ENCODE data around the gene LRRC47. TPM values are rescaled to one million over a fixed set of nuclear protein-coding genes. Genes with fewer than 3 reads are reported as not detected.
"Not testable (repeated sequence)": the region's sequence is repeated elsewhere in the genome, so short reads cannot be mapped to it uniquely, and the experiment has no call there.

The LRRC47 gene
- total and polyA plus RNA-seq, 11 donors, result 18.4 to 85.7 (median 60.2) TPM

GRCh38 chr1:3753656-3754454 lies 42.4 kb downstream of the LRRC47 start:
- peak in 1 of 5 donors; percentile 37 for DNase-seq
- ATAC-seq, result no peak
- 79 to 85% (median 84%) methylated on average over 16 to 20 of the region's 20 CpGs for WGBS, 4 donors
- no peaks in the 10 kb centered on the region for H3K9me3 ChIP-seq
- H3K4me3 ChIP-seq, result no peak overlapping the region
- H3K27me3 ChIP-seq, result peaks cover 0 to 44% (median 2%) of the 10 kb centered on the region in 9 donors
- intact Hi-C loops (cut with DNase I), result no loop called here
- no peaks in the 10 kb centered on the region for H3K36me3 ChIP-seq
- no peak overlapping the region for H3K27ac ChIP-seq
- H3K4me1 ChIP-seq, result no peaks in the 10 kb centered on the region
- TF ChIP-seq POLR2A (IDR thresholded peaks at IDR 0.05) (no peak), CTCF (IDR thresholded peaks at IDR 0.05) (no peak)

- H3K9me3 ChIP-seq, result no peaks in the 10 kb centered on the region
- DNase-seq, result peak in 1 of 5 donors; percentile 56
- peaks cover 0 to 6% (median 5%) of the 10 kb centered on the region in 12 donors for H3K4me1 ChIP-seq
- no peak for TF ChIP-seq CTCF (IDR thresholded peaks at IDR 0.05)
- TF ChIP-seq POLR2A (IDR thresholded peaks at IDR 0.05), result no peak
- WGBS, 4 donors, result 84 to 86% (median 85%) methylated on average over 17 of the region's 17 CpGs
- peak in 1 of 4 donors; percentile 13 for ATAC-seq
- no peak within 1 kb of the TSS for H3K27ac ChIP-seq
- H3K27me3 ChIP-seq, result peaks cover 0 to 44% (median 2%) of the 10 kb centered on the region in 9 donors
- no peak within 1 kb of the TSS for H3K4me3 ChIP-seq
- H3K36me3 ChIP-seq, result no peaks in the 10 kb centered on the region
- intact Hi-C loops (cut with DNase I), result no loop called here
Observed at GRCh38 chr1:3752400-3752945, 43.8 kb downstream of the LRRC47 start, which contains the start of gene CCDC27. TSS of gene CCDC27 (plus strand) at chr1:3752450. CDS start at chr1:3752482, 32 bp downstream.

DNA sequence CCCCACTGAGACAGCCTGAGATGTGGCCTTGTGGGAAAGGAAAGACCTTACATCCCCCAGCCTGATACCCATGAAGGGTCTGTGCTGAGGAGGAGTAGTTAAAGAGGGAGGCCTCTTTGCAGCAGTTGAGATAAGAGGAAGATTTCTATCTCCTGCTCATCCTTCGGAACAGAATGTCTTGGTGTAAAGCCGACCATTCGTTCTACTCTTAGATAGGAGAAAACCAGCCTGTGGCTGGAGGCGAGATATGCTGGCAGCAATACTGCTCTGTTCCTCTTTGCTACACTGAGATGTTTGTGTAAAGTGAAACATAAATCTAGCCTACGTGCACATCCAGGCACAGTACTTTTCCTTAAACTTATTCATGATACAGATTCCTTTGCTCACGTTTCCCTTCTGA lies 45.6 kb downstream of the LRRC47 start:
- ATAC-seq (no peak), DNase-seq (no peak)
- Histone ChIP-seq H3K4me3 (no peak overlapping the region), H3K36me3 (no peaks in the 10 kb centered on the region), H3K27me3 (peaks cover 0 to 33% (median 0%) of the 10 kb centered on the region in 9 donors), H3K27ac (no peak overlapping the region), H3K9me3 (no peaks in the 10 kb centered on the region), H3K4me1 (peaks cover 0 to 21% (median 14%) of the 10 kb centered on the region in 12 donors)
- TF ChIP-seq POLR2A (IDR thresholded peaks at IDR 0.05), result no peak
- no peak for TF ChIP-seq CTCF (IDR thresholded peaks at IDR 0.05)
- 40 to 68% (median 52%) methylated on average over 6 of the region's 6 CpGs for WGBS, 4 donors
- intact Hi-C loops (cut with DNase I), result no loop called here

DNA sequence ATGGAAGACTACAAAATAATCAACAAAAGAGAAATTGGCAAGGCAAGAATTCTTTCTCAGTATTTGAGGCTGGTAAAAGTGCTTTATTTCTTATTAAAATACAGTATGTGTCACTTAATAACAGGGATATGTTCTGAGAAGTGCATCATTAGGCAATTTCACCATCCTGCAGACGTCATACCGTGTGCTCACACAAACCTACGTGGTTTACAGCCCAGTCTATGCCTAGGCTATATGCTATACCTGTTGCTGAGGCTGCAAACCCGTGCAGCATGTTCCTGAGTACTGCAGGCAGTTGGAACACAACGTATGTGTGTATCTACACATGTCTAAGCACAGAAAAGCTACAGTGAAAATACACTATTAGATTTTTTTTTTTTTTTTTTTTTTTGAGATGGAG lies 46.8 kb downstream of the LRRC47 start:
- Histone ChIP-seq H3K36me3 (no peaks in the 10 kb centered on the region), H3K27me3 (peaks cover 0 to 21% (median 0%) of the 10 kb centered on the region in 9 donors), H3K4me3 (no peak overlapping the region), H3K4me1 (peaks cover 0 to 33% (median 17%) of the 10 kb centered on the region in 12 donors), H3K9me3 (no peaks in the 10 kb centered on the region), H3K27ac (no peak overlapping the region)
- ATAC-seq (no peak), DNase-seq (no peak)
- intact Hi-C loops (cut with DNase I), result no loop called here
- 67 to 73% (median 69%) methylated on average over 5 of the region's 5 CpGs for WGBS, 4 donors
- TF ChIP-seq CTCF (IDR thresholded peaks at IDR 0.05), result no peak

DNA sequence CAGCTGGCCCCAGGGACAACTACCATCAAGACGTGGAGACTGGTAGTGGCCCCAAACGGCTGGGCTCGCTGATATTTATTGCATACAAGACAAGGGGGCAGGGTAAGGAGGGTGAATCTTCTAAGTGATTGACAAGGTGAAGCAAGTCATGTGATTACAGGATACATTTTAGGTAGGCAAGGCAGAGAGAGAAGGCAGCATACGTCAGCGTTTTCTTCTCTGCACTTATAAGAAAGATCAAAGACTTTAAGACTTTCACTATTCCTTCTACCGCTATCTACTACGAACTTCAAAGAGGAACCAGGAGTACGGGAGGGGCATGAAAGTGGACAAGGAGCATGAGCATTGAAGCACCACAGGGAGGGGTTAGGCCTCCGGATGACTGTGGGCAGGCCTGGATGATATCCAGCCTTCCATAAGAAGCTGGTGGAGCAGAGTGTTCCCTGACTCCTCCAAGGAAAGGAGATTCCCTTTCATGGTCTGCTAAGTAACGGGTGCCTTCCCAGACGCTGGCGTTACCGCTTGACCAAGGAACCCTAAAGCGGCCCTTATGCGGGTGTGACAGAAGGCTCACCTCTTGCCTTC lies 47.9 kb downstream of the LRRC47 start:
- H3K36me3 ChIP-seq; H3K27ac ChIP-seq; H3K4me3 ChIP-seq; intact Hi-C loops (cut with DNase I); DNase-seq; H3K9me3 ChIP-seq; ATAC-seq: not testable (repeated sequence)
- H3K4me1 ChIP-seq, result peaks cover 0 to 35% (median 17%) of the 10 kb centered on the region in 12 donors
- peaks cover 0 to 10% (median 0%) of the 10 kb centered on the region in 9 donors for H3K27me3 ChIP-seq
- WGBS, 4 donors, result 83 to 86% (median 85%) methylated on average over 15 of the region's 15 CpGs
